ENCODE results near the gene CARMIL1.

DNA sequence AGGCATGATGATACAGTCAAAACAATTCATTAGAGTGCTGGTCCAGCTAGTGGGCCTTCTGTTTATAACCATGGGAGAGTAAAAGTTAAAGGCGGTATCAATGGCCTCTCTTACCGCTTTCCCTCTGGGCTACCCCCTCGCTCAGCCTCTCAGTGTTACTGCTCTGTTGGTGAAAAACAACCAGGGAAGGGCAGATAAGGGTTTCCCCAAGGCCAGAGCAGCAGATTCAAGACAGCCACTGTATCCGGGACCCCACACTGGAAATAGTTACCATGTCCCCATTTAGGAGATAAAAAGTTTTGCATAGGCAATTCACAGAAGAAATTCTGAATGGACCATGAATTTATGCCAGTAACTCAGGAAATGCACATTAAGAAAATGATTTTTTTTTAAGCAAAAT, 386.3 kb downstream of the CARMIL1 start:
- TF ChIP-seq CTCF (IDR thresholded peaks at IDR 0.05 in 8 of 11, conservative IDR thresholded peaks at IDR 0.05 in 3 of 11) (no peak), POLR2A (IDR thresholded peaks at IDR 0.05) (no peak)

Measured in spleen (tissue), 7 donors.